ENCODE data around the gene TMEM214.
A peak's percentile ranks its signal among the peaks of the same experiment; 100 is the strongest.

TMEM214 gene

GRCh38 chr2:27080603-27080936 lies 47.8 kb downstream of the TMEM214 start:
- no peak for TF ChIP-seq CTCF (IDR thresholded peaks at IDR 0.05)
- Histone ChIP-seq H3K27ac (no peak overlapping the region), H3K4me1 (peaks cover 12% of the 10 kb centered on the region), H3K27me3 (ENCODE audit: control insufficient read depth, insufficient read depth, low read length) (no peaks in the 10 kb centered on the region), H3K9ac (no peak overlapping the region), H3K79me2 (no peaks in the 10 kb centered on the region), H2AFZ (peak overlapping the region; percentile 65), H3K9me3 (ENCODE audit: control insufficient read depth, low read length) (no peaks in the 10 kb centered on the region), H3K4me3 (ENCODE audit: low read depth, low read length) (no peak overlapping the region), H3K36me3 (ENCODE audit: control insufficient read depth, insufficient read depth, low read length) (no peaks in the 10 kb centered on the region), H3K4me2 (ENCODE audit: low read length) (no peak overlapping the region)

GRCh38 chr2:27081984-27082772 lies 49.4 kb downstream of the TMEM214 start:
- no peaks in the 10 kb centered on the region for H3K79me2 ChIP-seq

GRCh38 chr2:27082773-27083409 lies 50.1 kb downstream of the TMEM214 start:
- no peaks in the 10 kb centered on the region for H3K27me3 ChIP-seq (ENCODE audit: control insufficient read depth, insufficient read depth, low read length)
- peaks cover 15% of the 10 kb centered on the region for H3K4me1 ChIP-seq
- H3K4me3 ChIP-seq (ENCODE audit: low read depth, low read length) = no peak overlapping the region
- no peak overlapping the region for H3K4me2 ChIP-seq (ENCODE audit: low read length)
- no peak for TF ChIP-seq CTCF (IDR thresholded peaks at IDR 0.05)
- no peaks in the 10 kb centered on the region for H3K36me3 ChIP-seq (ENCODE audit: control insufficient read depth, insufficient read depth, low read length)
- H2AFZ ChIP-seq = no peak overlapping the region
- no peaks in the 10 kb centered on the region for H3K9me3 ChIP-seq (ENCODE audit: control insufficient read depth, low read length)
- H3K79me2 ChIP-seq = no peaks in the 10 kb centered on the region
- no peak overlapping the region for H3K27ac ChIP-seq
- H3K9ac ChIP-seq = no peak overlapping the region

More at GRCh38 chr2:27081984-27082772, 49.4 kb downstream of the TMEM214 start:
- peak overlapping the region; percentile 65 for H2AFZ ChIP-seq
- TF ChIP-seq CTCF (IDR thresholded peaks at IDR 0.05) = no peak
- peaks cover 14% of the 10 kb centered on the region for H3K4me1 ChIP-seq
- no peaks in the 10 kb centered on the region for H3K9me3 ChIP-seq (ENCODE audit: control insufficient read depth, low read length)
- no peak overlapping the region for H3K4me3 ChIP-seq (ENCODE audit: low read depth, low read length)
- no peaks in the 10 kb centered on the region for H3K36me3 ChIP-seq (ENCODE audit: control insufficient read depth, insufficient read depth, low read length)
- H3K27me3 ChIP-seq (ENCODE audit: control insufficient read depth, insufficient read depth, low read length) = no peaks in the 10 kb centered on the region
- no peak overlapping the region for H3K4me2 ChIP-seq (ENCODE audit: low read length)
- peak overlapping the region; percentile 64 for H3K27ac ChIP-seq
- no peak overlapping the region for H3K9ac ChIP-seq

- no peaks in the 10 kb centered on the region for H3K36me3 ChIP-seq (ENCODE audit: control insufficient read depth, insufficient read depth, low read length)
- no peak overlapping the region for H2AFZ ChIP-seq
- TF ChIP-seq CTCF (IDR thresholded peaks at IDR 0.05) = no peak
- peaks cover 15% of the 10 kb centered on the region for H3K4me1 ChIP-seq
- H3K4me3 ChIP-seq (ENCODE audit: low read depth, low read length) = no peak overlapping the region
- H3K27me3 ChIP-seq (ENCODE audit: control insufficient read depth, insufficient read depth, low read length) = no peaks in the 10 kb centered on the region
- no peaks in the 10 kb centered on the region for H3K79me2 ChIP-seq
- H3K27ac ChIP-seq = no peak overlapping the region
- H3K9ac ChIP-seq = no peak overlapping the region
- H3K4me2 ChIP-seq (ENCODE audit: low read length) = no peak overlapping the region
- no peaks in the 10 kb centered on the region for H3K9me3 ChIP-seq (ENCODE audit: control insufficient read depth, low read length)
Measured at GRCh38 chr2:27083410-27084296, 50.9 kb downstream of the TMEM214 start.

Data from parathyroid adenoma (tissue), 2 donors.